ENCODE measurements around the gene SORCS3.

DNA sequence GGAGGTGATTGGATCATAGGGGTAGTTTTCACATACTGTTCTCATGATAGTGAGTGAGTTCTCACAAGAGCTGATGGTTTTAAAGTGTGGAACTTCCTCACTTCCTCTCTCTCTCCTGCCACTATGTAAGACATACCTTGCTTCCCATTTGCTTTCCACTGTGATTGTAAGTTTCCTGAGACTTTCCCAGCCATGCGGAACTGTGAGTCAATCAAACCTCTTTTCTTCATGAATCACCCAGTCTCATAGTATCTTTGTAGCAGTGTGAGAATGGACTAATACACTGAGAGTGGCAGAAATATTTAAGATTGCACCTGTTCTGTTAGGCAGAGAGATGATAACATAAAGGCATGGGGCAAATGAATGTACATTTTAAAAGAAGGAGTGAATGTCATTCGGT, 507.8 kb downstream of the SORCS3 start:
- TF ChIP-seq, protein P1, sequence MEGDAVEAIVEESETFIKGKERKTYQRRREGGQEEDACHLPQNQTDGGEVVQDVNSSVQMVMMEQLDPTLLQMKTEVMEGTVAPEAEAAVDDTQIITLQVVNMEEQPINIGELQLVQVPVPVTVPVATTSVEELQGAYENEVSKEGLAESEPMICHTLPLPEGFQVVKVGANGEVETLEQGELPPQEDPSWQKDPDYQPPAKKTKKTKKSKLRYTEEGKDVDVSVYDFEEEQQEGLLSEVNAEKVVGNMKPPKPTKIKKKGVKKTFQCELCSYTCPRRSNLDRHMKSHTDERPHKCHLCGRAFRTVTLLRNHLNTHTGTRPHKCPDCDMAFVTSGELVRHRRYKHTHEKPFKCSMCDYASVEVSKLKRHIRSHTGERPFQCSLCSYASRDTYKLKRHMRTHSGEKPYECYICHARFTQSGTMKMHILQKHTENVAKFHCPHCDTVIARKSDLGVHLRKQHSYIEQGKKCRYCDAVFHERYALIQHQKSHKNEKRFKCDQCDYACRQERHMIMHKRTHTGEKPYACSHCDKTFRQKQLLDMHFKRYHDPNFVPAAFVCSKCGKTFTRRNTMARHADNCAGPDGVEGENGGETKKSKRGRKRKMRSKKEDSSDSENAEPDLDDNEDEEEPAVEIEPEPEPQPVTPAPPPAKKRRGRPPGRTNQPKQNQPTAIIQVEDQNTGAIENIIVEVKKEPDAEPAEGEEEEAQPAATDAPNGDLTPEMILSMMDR (IDR thresholded peaks at IDR 0.05), result no peak
- TF ChIP-seq ZFX (IDR thresholded peaks at IDR 0.05; ENCODE audit: borderline replicate concordance), result no peak
